OCI-LY3 (cell line): ENCODE results near the gene IQCM.

ENCODE experiments used
- EZH2phosphoT487 ChIP-seq: fragments of 200-600 bp; shearing (Covaris generic); IDR thresholded peaks from 2 replicates; pipeline ENCODE4 v1.6.1; 2018; ENCODE audit warnings: antibody characterized with exemption, mixed run types, low read depth
- TF ChIP-seq, protein P1 (sequence below): fragments of 200-600, 300-600 bp; sonication (generic); IDR thresholded peaks from 2 replicates; pipeline ENCODE4 v1.5.1; 2014; ENCODE audit warnings: antibody characterized with exemption, low read length, low read depth

DNA sequence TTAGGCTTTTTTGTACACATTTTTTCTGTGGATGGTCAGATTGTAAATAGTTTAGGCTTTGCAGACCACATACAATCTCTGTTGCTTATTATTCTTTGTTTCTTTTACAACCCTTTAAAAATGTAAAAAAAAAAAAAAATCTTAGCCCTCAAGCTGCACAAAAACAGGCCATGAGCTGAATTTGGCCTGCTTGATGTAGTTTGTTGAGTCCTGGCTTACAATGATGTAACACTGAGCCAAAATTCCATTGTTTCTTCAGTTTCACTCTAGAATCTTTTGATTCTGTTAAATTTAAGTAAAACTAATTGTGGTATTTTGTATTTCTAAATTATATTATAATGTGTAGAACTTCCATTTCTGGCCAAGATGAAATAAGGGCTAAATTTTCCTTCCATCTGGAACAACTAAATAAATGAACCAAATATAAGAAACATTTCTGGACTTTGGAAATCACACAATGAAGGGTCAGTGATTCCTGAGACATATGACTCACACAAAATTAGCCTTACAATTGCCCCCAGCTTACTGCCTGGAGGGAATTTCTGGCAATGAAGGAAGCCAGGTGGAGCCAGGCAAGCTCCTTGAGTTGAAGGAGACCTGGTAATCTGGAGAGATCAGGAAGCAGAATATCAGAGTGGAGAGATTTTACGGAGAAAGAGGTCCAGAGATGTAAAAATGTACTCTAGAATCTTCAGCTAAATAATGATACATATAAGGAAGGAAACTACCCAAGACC is 29.8 kb downstream of the IQCM start:
- TF ChIP-seq, protein P1, sequence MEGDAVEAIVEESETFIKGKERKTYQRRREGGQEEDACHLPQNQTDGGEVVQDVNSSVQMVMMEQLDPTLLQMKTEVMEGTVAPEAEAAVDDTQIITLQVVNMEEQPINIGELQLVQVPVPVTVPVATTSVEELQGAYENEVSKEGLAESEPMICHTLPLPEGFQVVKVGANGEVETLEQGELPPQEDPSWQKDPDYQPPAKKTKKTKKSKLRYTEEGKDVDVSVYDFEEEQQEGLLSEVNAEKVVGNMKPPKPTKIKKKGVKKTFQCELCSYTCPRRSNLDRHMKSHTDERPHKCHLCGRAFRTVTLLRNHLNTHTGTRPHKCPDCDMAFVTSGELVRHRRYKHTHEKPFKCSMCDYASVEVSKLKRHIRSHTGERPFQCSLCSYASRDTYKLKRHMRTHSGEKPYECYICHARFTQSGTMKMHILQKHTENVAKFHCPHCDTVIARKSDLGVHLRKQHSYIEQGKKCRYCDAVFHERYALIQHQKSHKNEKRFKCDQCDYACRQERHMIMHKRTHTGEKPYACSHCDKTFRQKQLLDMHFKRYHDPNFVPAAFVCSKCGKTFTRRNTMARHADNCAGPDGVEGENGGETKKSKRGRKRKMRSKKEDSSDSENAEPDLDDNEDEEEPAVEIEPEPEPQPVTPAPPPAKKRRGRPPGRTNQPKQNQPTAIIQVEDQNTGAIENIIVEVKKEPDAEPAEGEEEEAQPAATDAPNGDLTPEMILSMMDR: no peak
- no peak for TF ChIP-seq EZH2phosphoT487
